GM18505 (cell line): Measurements from ENCODE around the gene UBAC2.

Source experiments
- ATAC-seq: cut with Tn5 transposase; IDR thresholded peaks from one replicate; pipeline ENCODE4 v1.9.1; 2021; ENCODE audit not compliant: unreplicated experiment
- POLR2A ChIP-seq: IDR thresholded peaks from 4 replicates; pipeline ENCODE4 v1.6.1; 2011; ENCODE audit warnings: borderline replicate concordance; ENCODE audit not compliant: insufficient read depth, insufficient read length; ENCODE audit errors: extremely low read depth

UBAC2 gene

GRCh38 chr13:99416411-99417121 is 215.9 kb downstream of the UBAC2 start:
- ATAC-seq: no peak
- no peak for TF ChIP-seq POLR2A

GRCh38 chr13:99417201-99418102 is 216.8 kb downstream of the UBAC2 start:
- ATAC-seq: no peak
- TF ChIP-seq POLR2A: no peak

DNA sequence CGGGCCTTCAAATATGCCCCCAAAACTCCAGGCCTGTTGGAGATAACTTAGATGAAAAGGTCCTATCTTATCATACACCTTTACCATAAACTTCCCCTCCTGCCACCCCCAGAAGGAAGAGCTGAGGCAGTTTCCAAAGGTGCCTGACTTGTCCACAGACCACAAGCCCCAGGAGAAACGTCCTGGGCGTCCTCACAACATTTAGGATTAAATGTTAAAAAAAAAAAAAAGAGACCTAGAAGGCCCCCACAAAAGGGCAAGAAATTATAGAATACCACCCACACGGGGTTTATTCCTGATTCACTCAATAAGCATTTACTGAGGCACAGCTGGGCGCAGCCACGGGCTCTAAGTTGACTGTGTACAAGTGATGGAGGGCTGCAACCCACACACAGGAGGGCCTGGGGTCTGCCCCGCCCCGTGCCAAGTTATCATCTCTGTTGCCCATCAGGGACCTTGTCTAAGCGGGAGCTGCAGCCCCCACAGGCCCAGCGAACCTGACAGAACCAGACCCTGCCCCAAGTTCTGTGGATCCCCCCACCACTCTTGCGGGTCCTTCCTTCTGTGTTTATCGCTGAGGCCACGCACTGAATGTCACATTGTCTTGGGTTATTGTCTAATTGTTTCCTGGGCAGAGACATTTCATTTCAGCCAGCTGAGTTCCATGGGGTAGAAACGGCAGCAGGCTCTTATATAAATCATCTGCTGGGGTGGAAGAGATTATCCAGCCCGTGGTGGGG is 217.6 kb downstream of the UBAC2 start:
- no peak for TF ChIP-seq POLR2A
- ATAC-seq: no peak

- TF ChIP-seq POLR2A: no peak
- no peak for ATAC-seq
These were observed 218.1 kb downstream of the UBAC2 start for GRCh38 chr13:99418843-99419140.

DNA sequence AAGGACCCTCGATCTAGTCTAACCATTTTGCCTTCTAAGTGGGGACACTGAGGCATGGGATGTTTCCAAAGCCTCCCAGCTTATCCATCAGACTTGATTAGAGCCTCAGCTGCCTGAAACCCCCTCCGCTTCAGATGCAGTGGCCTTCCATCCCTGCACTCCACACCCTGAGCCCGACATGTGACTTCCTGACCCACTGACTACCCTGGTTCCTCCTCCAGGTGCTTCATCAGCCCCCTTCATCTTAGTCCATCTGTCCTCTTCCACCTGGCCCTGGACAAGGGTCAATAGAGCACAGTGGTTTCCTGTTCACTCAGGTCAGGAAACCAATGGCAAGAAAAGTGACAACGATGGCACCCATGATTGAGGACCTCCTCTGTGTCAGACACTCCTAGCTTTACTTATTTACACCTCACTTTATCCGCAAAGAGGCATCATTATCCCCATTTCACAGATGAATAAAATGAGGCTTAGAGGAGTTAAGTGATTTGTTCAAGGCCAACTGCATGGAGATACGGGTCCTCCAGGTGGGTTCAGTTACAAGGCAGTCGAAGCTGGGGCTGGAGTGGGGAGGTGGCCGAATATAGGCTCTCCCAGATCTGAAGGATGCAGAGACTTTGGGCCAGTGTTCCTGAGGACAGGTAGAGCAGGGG is 219.1 kb downstream of the UBAC2 start:
- no peak for ATAC-seq
- TF ChIP-seq POLR2A: no peak

- TF ChIP-seq POLR2A: no peak
- no peak for ATAC-seq
These were observed 220.6 kb downstream of the UBAC2 start for GRCh38 chr13:99421271-99421670.

DNA sequence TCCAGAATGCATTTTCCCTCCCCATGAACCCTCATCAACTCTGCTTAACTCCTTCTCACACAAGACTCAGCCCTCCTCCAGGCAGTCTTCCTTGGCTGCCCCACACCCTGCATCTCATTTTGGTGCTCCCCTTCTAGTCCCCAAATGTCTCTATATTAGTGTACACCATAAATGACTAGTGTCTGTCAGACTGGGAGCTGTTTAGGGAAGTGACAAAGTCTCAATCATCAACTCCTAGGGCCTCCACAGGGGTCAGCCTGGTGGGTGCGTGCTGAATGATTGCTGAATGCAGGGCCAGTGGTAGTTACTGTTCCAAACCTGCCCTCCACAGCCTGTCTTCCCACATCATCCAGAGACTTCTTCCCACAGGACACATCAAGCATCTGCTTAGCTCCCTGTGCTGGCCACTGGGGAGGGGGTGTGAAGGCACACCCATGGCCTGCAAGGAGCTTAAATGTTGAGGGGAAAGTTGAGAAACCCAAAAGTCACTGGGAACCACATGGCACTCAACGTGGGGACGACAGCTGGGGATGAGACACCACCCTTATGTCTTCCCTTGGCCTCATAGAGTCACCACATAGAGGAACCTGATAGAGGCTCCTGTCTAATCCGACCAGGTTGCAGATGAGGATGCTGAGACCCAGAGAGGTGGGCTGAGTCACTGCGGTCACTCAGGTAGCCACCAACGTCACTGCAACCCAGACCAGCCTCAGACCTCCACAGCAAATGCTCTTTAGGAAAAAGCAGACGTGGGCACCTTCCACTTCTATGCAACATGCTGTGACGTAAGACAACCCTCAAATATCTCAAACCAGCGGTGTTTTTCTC is 221.3 kb downstream of the UBAC2 start:
- no peak for TF ChIP-seq POLR2A
- no peak for ATAC-seq

GRCh38 chr13:99422586-99423220 is 222.0 kb downstream of the UBAC2 start:
- no peak for ATAC-seq
- TF ChIP-seq POLR2A: no peak

- peak; percentile 55 for ATAC-seq
- peak; percentile 32 for TF ChIP-seq POLR2A
These were observed 225.1 kb downstream of the UBAC2 start for GRCh38 chr13:99425485-99426341.

DNA sequence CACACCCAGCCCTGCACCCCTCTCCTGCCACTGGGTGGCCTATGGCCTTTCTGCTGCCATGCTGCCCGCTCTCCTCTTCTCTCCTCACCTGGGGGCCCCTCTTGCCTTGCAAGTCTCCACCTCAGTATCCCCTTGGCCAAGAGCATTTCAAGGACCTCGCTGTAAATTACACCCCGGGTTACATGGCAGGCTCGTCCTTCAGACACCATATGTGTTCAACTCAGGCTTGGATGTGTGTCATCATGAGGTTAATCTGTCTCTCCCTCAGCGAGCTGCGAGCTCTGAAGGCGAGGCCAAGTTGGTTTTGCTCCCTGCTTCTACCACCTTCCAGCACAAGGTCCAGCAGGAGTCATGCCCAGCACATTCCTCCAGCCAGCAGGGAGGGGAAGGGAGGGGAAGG is 225.8 kb downstream of the UBAC2 start:
- no peak for ATAC-seq
- no peak for TF ChIP-seq POLR2A

DNA sequence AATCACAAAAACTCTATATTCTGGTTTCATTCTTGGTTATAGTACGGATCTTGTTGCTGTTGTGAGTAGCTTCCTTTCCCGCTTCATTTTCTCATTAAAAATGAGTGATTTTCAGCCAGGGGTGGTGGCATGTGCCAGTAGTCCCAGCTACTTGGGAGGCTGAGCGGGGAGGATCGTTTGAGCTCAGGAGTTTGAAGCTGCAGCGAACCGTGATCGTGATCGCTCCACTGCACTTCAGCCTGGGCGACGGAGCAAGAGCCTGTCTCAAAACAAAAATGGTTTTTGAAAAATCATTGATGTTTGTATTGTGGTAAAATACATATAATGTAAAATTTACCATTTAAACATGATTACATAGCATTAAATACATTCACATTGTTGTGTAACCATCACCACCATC is 229.0 kb downstream of the UBAC2 start:
- no peak for TF ChIP-seq POLR2A
- no peak for ATAC-seq
